ENCODE measurements around the gene NAA16. TPM values are rescaled to one million over a fixed set of nuclear protein-coding genes. Genes with fewer than 3 reads are reported as not detected.
"Not testable (repeated sequence)": the region's sequence is repeated elsewhere in the genome, so short reads cannot be mapped to it uniquely, and the experiment has no call there.

Gene NAA16
- total and polyA plus RNA-seq, 2 of the 4 experiments (the other 2 are of a cell fraction): 6.6 to 8.8 TPM

GRCh38 chr13:41420146-41420545 lies 109.1 kb downstream of the NAA16 start:
- no TSS peak for BruUV-seq (replicated peaks)
- H3K14ac ChIP-seq (replicated peaks; ENCODE audit: low read depth, low read length): no peak overlapping the region
- in situ Hi-C loops (cut with MboI; ENCODE audit: low sequenced_read_pairs): no loop called here

GRCh38 chr13:41421330-41421729 lies 110.3 kb downstream of the NAA16 start:
- 60% methylated on average over 2 of the region's 6 CpGs; no CpG with 5 or more reads in 1 of the 2 experiments for WGBS, 2 experiments (ENCODE audit: extremely low coverage in 2 of 2, insufficient read length in 1 of 2)
- ATAC-seq (ENCODE audit: low read depth); CTCF ChIA-PET; H3K79me1 ChIP-seq (ENCODE audit: low read depth in 1 of 2, low read length in 2 of 2); H4K5ac ChIP-seq (ENCODE audit: low read depth, low read length); DNase-seq; H3K4me3 ChIP-seq (ENCODE audit: insufficient read depth, low read depth, low read length); H3K9me1 ChIP-seq (ENCODE audit: insufficient read depth, low read length); H3K27ac ChIP-seq (ENCODE audit: insufficient read depth, low read length); H2AFZ ChIP-seq (replicated peaks; ENCODE audit: low read length, poor library complexity); dilution Hi-C loops (cut with HindIII; ENCODE audit: low sequenced_read_pairs, unreplicated experiment); H4K8ac ChIP-seq (ENCODE audit: low read depth in 2 of 2, low read length in 2 of 2); H2BK120ac ChIP-seq (ENCODE audit: low read depth, low read length); H3K4ac ChIP-seq (ENCODE audit: low read depth, low read length); H4K91ac ChIP-seq (ENCODE audit: insufficient read depth, low read depth, low read length); in situ Hi-C loops (cut with MboI; ENCODE audit: low sequenced_read_pairs); H3K23ac ChIP-seq (ENCODE audit: low read depth, low read length); H3K14ac ChIP-seq (replicated peaks; ENCODE audit: low read depth, low read length); H2BK15ac ChIP-seq (ENCODE audit: low read depth, low read length); H3K18ac ChIP-seq (ENCODE audit: low read depth, low read length); POLR2A ChIA-PET (ENCODE audit: unreplicated experiment); H3K36me3 ChIP-seq (ENCODE audit: control insufficient read depth, insufficient read depth, low read length); H2AK9ac ChIP-seq (replicated peaks; ENCODE audit: low read depth, low read length, poor library complexity); H3K4me2 ChIP-seq (ENCODE audit: low read depth, low read length); H3K9ac ChIP-seq (ENCODE audit: low read depth, low read length); H4K20me1 ChIP-seq (ENCODE audit: insufficient read depth, low read length); H3K4me1 ChIP-seq (ENCODE audit: control insufficient read depth, insufficient read depth, low read length); H3K56ac ChIP-seq (ENCODE audit: extremely low read depth, insufficient read depth, low read length); BruUV-seq (replicated peaks); H3K27me3 ChIP-seq (ENCODE audit: control insufficient read depth, insufficient read depth, low read length); H2BK20ac ChIP-seq (ENCODE audit: low read depth, low read length); H3K9me3 ChIP-seq (ENCODE audit: control insufficient read depth, insufficient read depth, low read length); H2BK5ac ChIP-seq (ENCODE audit: low read depth, low read length, poor library complexity, severe bottlenecking); H2AK5ac ChIP-seq (ENCODE audit: low read depth, low read length); intact Hi-C loops (cut with micrococcal nuclease): not testable (repeated sequence)

More at GRCh38 chr13:41420146-41420545, 109.1 kb downstream of the NAA16 start:
- Histone ChIP-seq H2AK5ac (ENCODE audit: low read depth, low read length) (no peak overlapping the region), H3K4me3 (ENCODE audit: insufficient read depth, low read depth, low read length) (no peak overlapping the region), H3K18ac (ENCODE audit: low read depth, low read length) (no peak overlapping the region), H2AK9ac (replicated peaks; ENCODE audit: low read depth, low read length, poor library complexity) (no peak overlapping the region), H2BK15ac (ENCODE audit: low read depth, low read length) (no peak overlapping the region), H3K9me1 (ENCODE audit: insufficient read depth, low read length) (no peaks in the 10 kb centered on the region), H3K4ac (ENCODE audit: low read depth, low read length) (no peak overlapping the region), H3K36me3 (ENCODE audit: control insufficient read depth, insufficient read depth, low read length) (no peaks in the 10 kb centered on the region), H3K4me2 (ENCODE audit: low read depth, low read length) (no peak overlapping the region), H3K27me3 (ENCODE audit: control insufficient read depth, insufficient read depth, low read length) (peaks cover 2% of the 10 kb centered on the region; the same call in 1 of the 2 replicates), H3K27ac (ENCODE audit: insufficient read depth, low read length) (no peak overlapping the region), H2BK120ac (ENCODE audit: low read depth, low read length) (no peak overlapping the region), H3K56ac (ENCODE audit: extremely low read depth, insufficient read depth, low read length) (no peak overlapping the region), H4K8ac (ENCODE audit: low read depth in 2 of 2, low read length in 2 of 2) (no peak overlapping the region), H4K5ac (ENCODE audit: low read depth, low read length) (no peak overlapping the region), H3K9me3 (ENCODE audit: control insufficient read depth, insufficient read depth, low read length) (peaks cover 6% of the 10 kb centered on the region), H4K91ac (ENCODE audit: insufficient read depth, low read depth, low read length) (no peak overlapping the region), H4K20me1 (ENCODE audit: insufficient read depth, low read length) (no peaks in the 10 kb centered on the region), H3K23ac (ENCODE audit: low read depth, low read length) (no peak overlapping the region), H2BK5ac (ENCODE audit: low read depth, low read length, poor library complexity, severe bottlenecking) (no peak overlapping the region), H2AFZ (replicated peaks; ENCODE audit: low read length, poor library complexity) (no peak overlapping the region), H2BK20ac (ENCODE audit: low read depth, low read length) (no peak overlapping the region), H3K4me1 (ENCODE audit: control insufficient read depth, insufficient read depth, low read length) (peaks cover 2% of the 10 kb centered on the region), H3K79me1 (ENCODE audit: low read depth in 1 of 2, low read length in 2 of 2) (no peaks in the 10 kb centered on the region), H3K9ac (ENCODE audit: low read depth, low read length) (no peak overlapping the region)
- WGBS, 2 experiments (ENCODE audit: extremely low coverage in 2 of 2, insufficient read length in 1 of 2): no CpG with 5 or more reads among the region's 4 CpGs
- dilution Hi-C loops (cut with HindIII; ENCODE audit: low sequenced_read_pairs, unreplicated experiment) (no loop called here), intact Hi-C loops (cut with micrococcal nuclease) (no loop called here)
- DNase-seq (no peak), ATAC-seq (ENCODE audit: low read depth) (no peak)
- CTCF ChIA-PET: interaction anchor here (0.9 kb wide), 1 partner anchor 232 kb away, joined by 3 read pairs; no protein-coding TSS in a partner anchor
- no peak for TF ChIP-seq USF2 (IDR thresholded peaks at IDR 0.05; ENCODE audit: low read depth, low read length)
- no peak for TF ChIP-seq CHD1 (IDR thresholded peaks at IDR 0.05; ENCODE audit: low read depth, low read length)
- no peak for TF ChIP-seq FOS (IDR thresholded peaks at IDR 0.05; ENCODE audit: low read depth, low read length)
- no peak for TF ChIP-seq RCOR1 (IDR thresholded peaks at IDR 0.05; ENCODE audit: insufficient replicate concordance, low read length)
- POLR2A ChIA-PET (ENCODE audit: unreplicated experiment): no interaction called here

Measured in IMR-90 (cell line).